ENCODE results near the gene RABEP2.

DNA sequence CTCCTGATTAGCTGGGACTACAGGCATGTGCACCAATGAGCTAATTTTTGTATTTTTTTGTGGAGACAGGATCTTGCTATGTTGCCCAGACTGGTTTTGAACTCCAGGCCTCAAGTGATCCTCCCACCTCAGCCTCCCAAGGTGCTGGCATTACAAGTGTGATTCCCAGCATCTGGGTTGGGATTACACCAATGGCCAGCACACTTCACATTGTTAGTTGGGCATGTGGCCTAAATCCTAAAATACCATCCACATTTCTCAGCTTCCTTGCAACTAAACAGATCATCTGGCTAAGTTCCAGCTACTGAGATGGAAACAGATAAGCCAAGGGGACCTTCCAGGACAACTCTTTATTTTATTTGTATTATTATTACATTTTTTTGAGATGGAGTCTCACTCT, 9.9 kb downstream of the RABEP2 start:
- TF ChIP-seq GABPA (tag; conservative IDR thresholded peaks at IDR 0.05; ENCODE audit: low read depth) (no peak), CTCF (IDR thresholded peaks at IDR 0.05 in 2 of 3, conservative IDR thresholded peaks at IDR 0.05 in 1 of 3; ENCODE audit: insufficient read depth in 2 of 3, low read depth in 1 of 3, low read length in 3 of 3) (no peak), XRCC5 (IDR thresholded peaks at IDR 0.05; ENCODE audit: low read depth, low read length) (no peak), EZH2 (IDR thresholded peaks at IDR 0.05; ENCODE audit: borderline replicate concordance, low read depth, low read length) (no peak), RFX5 (IDR thresholded peaks at IDR 0.05; ENCODE audit: low read depth, low read length) (no peak), NONO (IDR thresholded peaks at IDR 0.05; ENCODE audit: low read depth in 2 of 2, low read length in 1 of 2) (no peak), POLR2B (IDR thresholded peaks at IDR 0.05; ENCODE audit: low read depth, partially characterized antibody) (no peak), MEF2A (IDR thresholded peaks at IDR 0.05; ENCODE audit: control insufficient read depth, low read depth, low read length) (no peak), REST (IDR thresholded peaks at IDR 0.05; ENCODE audit: borderline replicate concordance) (no peak), REST (CRISPR knock-in tag; IDR thresholded peaks at IDR 0.05; ENCODE audit: low read depth) (no peak), POU5F1 (IDR thresholded peaks at IDR 0.05; ENCODE audit: borderline replicate concordance, low read depth, low read length, partially characterized antibody) (no peak), ZNF217 (CRISPR knock-in tag; IDR thresholded peaks at IDR 0.05) (no peak)
- TF ChIP-seq, protein P1, sequence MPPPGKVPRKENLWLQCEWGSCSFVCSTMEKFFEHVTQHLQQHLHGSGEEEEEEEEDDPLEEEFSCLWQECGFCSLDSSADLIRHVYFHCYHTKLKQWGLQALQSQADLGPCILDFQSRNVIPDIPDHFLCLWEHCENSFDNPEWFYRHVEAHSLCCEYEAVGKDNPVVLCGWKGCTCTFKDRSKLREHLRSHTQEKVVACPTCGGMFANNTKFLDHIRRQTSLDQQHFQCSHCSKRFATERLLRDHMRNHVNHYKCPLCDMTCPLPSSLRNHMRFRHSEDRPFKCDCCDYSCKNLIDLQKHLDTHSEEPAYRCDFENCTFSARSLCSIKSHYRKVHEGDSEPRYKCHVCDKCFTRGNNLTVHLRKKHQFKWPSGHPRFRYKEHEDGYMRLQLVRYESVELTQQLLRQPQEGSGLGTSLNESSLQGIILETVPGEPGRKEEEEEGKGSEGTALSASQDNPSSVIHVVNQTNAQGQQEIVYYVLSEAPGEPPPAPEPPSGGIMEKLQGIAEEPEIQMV (tag; conservative IDR thresholded peaks at IDR 0.05; ENCODE audit: low read depth), result no peak
